ENCODE results near the gene KRTAP10-6. TPM values are rescaled to one million over a fixed set of nuclear protein-coding genes. Genes with fewer than 3 reads are reported as not detected.
A peak's percentile ranks its signal among the peaks of the same experiment; 100 is the strongest.
"Not testable (repeated sequence)": the region's sequence is repeated elsewhere in the genome, so short reads cannot be mapped to it uniquely, and the experiment has no call there.

The KRTAP10-6 gene
- total RNA-seq, 1 donor from 2014 or later: not detected

DNA sequence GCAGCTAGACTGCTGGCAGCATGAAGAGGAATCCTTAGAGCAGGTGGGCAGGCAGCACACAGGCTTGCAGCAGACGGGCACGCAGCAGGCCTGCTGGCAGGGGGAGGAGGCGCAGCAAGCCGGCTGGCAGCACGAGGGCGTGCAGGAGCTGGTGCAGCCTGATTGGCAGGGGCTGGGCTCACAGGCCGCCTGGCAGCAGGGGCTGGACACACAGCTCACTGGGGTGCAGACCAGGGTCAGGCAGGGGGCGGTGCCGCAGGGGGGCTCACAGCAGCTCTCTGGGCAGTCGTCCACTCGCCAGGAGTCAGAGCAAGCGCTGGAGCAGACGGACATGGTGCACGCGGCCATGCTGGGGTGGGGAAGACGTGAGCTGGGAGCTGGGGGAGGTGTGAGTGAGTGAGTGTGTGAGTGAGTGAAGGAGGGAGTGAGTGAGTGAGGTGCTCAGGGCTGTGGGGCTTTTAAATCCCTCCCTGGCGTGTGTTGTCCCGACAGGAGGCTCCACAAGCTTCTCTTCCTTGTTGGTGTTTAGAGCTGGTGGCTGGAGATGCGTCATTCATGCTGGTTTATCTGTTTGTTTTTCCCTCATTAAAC, 12.0 kb downstream of the KRTAP10-6 start, which contains the start of gene KRTAP10-5:
TSS of gene KRTAP10-5 (minus strand) at position 374 of the 591 bp plus-strand sequence. CDS start at position 348, 26 bp downstream.
- not testable (repeated sequence) for FAIRE-seq; DNase-seq (ENCODE audit: low spot score in 2 of 2)

DNA sequence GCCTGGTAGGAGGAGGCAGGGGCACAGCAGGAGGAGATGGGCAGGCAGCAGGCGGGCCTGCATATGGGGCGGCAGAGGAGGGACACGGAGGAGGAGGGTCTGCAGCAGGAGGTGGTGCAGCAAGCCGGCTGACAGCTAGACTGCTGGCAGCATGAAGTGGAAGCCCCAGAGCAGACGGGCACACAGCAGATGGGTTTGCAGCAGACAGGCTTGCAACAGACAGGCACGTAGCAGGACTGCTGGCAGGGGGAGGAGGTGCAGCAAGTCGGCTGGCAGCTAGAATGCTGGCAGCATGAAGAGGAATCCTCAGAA, 12.5 kb downstream of the KRTAP10-6 start:
- no peak for DNase-seq (ENCODE audit: low spot score in 2 of 2)
- FAIRE-seq: no peak

GRCh38 chr21:44579056-44579832, 13.1 kb downstream of the KRTAP10-6 start:
- FAIRE-seq (no peak), DNase-seq (ENCODE audit: low spot score in 2 of 2) (no peak)

GRCh38 chr21:44578371-44579055, 13.8 kb downstream of the KRTAP10-6 start:
- no peak for DNase-seq (ENCODE audit: low spot score in 2 of 2)
- FAIRE-seq: no peak

DNA sequence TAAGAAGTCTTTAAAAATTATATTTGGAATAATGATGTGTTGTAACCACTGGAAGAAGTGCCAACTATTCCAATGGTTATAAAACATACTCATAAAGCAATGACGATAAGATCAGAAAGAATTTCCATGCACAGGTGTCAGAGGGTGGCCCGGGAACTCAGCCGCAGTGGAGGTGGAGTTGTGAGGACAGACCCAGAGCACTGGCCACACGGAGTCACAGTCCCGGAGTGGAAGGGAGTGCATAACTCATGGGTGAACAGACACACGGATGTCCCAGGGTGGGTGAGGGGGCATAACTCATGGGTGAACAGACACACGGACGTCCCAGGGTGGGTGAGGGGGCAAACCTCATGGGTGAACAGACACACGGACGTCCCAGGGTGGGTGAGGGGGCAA, 16.3 kb downstream of the KRTAP10-6 start:
- no peak for DNase-seq (ENCODE audit: low spot score in 2 of 2)
- FAIRE-seq: no peak

DNA sequence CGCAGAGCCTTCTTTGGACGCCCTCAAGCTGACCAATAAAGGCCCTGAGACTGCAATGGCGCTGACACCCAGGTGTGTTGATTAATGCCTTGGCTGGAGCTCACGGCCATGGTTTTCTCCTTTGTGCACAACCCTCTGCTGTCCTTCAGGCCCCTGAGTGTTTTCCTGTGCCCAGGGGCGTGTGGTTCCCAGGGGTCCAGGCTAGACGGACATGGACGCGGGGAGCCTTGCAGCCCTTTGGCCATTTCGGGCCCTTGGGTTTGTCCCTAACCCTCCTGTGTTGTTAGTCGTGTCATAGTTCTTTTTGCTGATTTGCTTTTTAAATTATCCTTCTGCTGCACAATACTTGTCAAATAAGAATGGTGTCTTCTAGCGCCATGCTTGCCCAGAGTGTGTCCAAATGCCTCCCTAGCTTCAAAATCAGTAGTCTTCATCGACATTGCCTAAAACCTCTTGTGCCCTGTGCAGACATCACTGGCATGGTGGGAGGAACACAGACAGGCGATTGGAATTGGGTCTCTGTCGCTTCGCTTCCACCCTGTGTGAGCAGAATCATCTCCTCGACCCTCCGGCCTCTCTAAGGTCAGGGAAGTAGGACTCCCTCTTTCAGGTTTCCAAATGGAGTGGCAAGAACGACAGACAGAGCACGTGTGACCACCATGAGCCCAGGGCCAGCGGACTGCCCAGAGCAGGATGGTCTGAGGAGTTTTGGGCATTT, 16.8 kb downstream of the KRTAP10-6 start:
- FAIRE-seq: no peak
- DNase-seq (ENCODE audit: low spot score in 2 of 2): no peak

DNA sequence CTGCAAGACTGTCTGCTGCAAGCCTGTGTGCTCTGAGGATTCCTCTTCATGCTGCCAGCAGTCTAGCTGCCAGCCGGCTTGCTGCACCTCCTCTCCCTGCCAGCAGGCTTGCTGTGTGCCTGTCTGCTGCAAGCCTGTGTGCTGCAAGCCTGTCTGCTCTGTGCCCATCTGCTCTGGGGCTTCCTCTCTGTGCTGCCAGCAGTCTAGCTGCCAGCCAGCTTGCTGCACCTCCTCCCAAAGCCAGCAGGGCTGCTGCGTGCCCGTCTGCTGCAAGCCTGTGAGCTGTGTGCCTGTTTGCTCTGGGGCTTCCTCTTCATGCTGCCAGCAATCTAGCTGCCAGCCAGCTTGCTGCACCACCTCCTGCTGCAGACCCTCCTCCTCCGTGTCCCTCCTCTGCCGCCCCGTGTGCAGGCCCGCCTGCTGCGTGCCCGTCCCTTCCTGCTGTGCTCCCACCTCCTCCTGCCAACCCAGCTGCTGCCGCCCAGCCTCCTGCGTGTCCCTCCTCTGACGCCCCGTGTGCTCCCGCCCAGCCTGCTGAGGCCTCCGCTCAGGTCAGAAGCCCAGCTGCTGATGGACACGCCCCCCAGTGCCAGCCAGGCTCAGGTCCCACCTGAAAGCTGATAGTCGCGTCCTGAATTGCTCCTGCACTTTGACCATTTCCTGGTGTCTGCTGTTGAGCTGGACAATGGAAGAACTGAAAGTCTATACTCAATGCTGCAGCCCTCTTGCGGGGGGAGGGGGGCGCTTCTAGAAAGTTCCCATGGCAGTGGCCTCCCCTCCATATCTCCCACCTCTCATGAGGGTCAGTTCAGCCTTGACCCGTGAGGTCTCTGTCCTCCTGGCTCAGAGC, 17.6 kb downstream of the KRTAP10-6 start:
- DNase-seq (ENCODE audit: low spot score in 2 of 2) (no peak), FAIRE-seq (no peak)

GRCh38 chr21:44573630-44574456, 18.5 kb downstream of the KRTAP10-6 start, which contains the start of gene KRTAP10-4:
TSS of gene KRTAP10-4 (plus strand) at chr21:44573729. CDS start at chr21:44573759, 30 bp downstream.
- not testable (repeated sequence) for DNase-seq (ENCODE audit: low spot score in 2 of 2); FAIRE-seq

GRCh38 chr21:44572959-44573583, 19.2 kb downstream of the KRTAP10-6 start:
- no peak for FAIRE-seq

GRCh38 chr21:44571844-44572782, 20.2 kb downstream of the KRTAP10-6 start:
- FAIRE-seq: no peak

More at GRCh38 chr21:44572959-44573583, 19.2 kb downstream of the KRTAP10-6 start:
- DNase-seq (ENCODE audit: low spot score in 2 of 2): peak in 1 of 2 donors; percentile 36

DNA sequence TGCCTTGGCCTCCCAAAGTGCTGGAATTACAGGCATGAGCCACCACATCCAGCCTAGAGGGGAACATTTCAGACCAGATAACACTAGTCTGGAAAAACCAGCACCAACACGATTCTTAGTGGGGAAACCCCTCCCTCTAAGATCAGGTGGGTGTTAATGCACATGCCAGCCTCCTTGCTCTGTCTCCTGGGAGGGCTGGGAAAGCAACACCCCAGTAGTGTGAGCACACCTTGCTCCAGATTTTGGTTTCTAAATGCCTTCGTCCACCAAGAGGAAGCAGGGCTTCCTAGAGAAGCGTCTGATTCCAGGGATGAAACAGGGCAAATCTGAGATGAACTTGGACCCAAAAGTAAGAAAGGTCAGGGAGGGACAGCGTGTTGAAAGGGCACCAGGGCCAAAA, 21.0 kb downstream of the KRTAP10-6 start:
- no peak for DNase-seq (ENCODE audit: low spot score in 2 of 2)
- no peak for FAIRE-seq

More at GRCh38 chr21:44571844-44572782, 20.2 kb downstream of the KRTAP10-6 start:
- DNase-seq (ENCODE audit: low spot score in 2 of 2): no peak

DNA sequence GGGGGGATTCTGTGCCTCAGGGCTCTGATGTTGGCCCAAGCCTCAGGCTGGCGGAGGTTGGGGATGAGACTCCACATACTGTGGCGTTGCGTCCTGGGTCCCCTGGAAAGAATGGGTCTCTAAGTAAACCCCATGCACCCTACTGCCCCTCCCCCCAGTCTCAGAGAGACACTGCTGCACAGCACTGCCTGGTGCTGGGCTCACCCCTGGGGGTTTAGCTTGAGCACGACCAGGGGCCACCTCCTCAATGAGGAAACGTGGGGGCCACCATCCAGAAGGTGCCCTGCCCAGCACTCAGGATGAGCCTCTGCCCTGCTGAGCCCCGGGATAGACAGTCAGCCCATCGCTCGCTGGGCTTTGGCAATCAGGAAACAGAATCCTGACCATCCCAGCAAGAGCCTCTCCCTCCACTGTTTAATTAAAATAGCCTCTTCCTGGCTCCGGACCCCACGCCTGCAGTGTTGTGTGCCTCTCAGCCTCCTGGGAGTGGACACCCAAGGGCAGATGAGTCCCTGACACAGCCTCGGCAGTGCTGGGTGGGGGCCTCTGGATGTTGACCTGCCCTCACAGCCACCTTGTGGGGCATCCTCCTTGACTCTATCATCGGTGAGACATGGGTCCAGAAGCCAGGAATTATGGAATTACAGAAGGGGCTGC, 22.3 kb downstream of the KRTAP10-6 start:
- FAIRE-seq (no peak), DNase-seq (ENCODE audit: low spot score in 2 of 2) (no peak)

DNA sequence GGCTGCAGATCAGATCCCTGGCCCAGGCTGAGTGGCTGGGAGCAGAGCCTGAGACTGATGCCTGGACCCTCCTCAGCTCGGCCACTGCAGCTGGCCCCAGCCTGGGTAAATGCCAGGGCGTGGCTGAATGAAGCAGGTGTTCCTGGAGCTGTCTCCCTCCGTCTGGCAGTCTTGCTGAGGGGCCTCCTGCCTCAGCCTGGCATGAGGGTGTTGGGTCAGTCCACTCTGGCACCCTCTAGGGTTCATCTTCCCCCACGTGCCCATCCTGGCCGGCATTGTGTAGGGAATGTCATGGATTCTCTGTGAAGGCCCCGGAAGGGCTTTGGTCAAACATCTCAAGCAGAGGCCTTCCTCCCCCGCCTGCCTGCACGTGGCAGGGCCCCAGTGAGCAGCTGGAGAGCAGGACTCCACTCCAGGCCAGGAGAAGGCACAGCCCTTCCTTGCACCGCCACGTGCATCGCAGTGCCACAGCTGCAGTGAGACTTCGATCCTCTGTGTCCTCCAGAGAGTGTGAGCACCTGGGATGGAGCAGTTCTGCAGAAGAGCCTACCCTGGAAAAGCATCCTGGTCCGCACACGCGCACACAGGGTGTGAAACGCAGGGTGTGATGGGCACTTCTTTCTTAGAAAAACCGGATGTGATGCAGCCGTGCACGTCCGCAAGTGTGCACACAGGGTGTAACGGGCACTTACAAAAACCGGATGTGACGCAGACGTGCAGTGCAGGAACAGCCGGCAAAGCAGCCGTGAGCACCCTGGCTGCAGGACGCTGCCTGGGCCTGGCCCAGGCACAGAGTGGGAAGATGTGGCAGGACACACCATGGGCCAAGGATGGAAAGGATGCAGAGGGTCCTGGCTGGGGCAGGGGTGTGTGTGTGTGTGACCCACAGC, 23.4 kb downstream of the KRTAP10-6 start:
- FAIRE-seq: no peak

DNA sequence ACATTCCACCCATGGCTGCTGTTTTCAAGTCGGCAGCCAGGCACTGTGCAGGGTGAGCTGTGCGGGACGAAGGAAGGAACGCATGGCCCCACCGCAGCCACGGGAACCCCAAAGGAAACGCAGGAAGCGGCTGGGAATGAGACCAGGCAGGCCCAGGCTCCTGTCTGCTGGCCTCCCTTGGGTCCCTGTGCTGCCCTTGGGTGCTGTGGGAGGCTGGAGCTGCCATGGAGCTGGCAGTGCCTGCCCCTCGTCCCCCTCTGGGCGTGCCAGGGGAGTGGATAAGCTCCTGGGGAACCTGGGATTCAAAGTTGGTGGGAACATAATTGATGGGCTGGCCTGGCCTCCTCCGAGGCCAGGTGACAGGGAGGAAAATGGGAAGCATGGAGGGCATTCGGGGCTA, 24.0 kb downstream of the KRTAP10-6 start:
- DNase-seq (ENCODE audit: low spot score in 2 of 2): no peak
- FAIRE-seq: no peak

More for the DNA sequence above, 23.4 kb downstream of the KRTAP10-6 start:
- no peak for DNase-seq (ENCODE audit: low spot score in 2 of 2)

DNA sequence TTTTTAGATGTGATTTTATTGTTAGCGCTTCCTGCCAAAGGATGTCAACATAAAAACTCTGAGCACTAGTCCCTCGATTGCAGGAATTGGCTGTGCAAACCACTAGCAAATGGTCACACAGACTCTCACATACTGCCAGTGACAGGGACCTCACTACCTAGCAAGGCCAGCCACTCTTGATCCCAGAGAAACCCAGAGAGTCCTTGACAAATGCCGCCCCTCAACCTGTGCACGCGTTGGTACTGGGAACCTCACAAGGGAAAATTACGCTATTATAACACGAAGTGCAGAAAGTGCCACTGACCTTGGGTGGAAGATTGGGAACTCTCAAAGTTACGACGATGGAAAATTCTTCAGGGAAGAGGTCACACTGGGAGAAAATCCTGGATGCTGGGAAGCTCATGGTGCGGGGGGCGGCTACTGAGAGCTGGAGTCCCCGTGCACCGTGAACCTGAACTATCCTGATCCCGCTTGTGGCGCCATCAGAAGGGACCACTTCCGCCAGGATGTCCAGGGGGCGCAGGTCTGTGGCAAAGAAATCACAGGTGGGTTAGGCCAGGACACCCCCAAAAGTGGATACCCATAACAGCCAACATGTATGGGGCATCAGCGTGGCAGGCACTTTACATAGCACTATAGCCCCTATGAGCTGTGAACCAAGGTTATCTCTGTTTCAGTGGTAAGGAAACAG, 24.7 kb downstream of the KRTAP10-6 start:
- DNase-seq (ENCODE audit: low spot score in 2 of 2) (no peak), FAIRE-seq (no peak)

Measured in frontal cortex (tissue), 4 donors.